ENCODE data around the gene ARHGEF28. TPM values are rescaled to one million over a fixed set of nuclear protein-coding genes. Genes with fewer than 3 reads are reported as not detected.

Gene ARHGEF28
- total RNA-seq, 4 donors from 2014 or later, result 12.7 to 31.2 (median 19.2) TPM

DNA sequence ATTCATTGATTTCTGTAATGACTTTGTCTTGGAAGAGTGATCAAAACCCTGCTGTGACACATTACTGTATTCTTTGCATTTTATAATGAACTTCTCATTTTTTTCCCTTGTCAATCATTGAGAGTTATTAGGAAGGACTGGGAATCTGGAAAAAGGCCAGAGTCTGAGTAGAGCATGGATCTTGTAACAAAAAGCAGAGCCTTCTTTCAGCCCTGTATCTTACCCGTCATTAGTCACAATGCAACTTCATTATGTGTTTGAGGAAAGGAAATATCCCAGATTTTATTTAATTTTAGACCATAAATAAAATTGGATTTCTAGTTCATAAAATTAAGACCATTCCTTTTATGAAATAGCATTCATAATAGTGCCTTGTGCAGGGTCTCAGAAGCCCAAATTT is 131.4 kb downstream of the ARHGEF28 start:
- TF ChIP-seq, protein P1, sequence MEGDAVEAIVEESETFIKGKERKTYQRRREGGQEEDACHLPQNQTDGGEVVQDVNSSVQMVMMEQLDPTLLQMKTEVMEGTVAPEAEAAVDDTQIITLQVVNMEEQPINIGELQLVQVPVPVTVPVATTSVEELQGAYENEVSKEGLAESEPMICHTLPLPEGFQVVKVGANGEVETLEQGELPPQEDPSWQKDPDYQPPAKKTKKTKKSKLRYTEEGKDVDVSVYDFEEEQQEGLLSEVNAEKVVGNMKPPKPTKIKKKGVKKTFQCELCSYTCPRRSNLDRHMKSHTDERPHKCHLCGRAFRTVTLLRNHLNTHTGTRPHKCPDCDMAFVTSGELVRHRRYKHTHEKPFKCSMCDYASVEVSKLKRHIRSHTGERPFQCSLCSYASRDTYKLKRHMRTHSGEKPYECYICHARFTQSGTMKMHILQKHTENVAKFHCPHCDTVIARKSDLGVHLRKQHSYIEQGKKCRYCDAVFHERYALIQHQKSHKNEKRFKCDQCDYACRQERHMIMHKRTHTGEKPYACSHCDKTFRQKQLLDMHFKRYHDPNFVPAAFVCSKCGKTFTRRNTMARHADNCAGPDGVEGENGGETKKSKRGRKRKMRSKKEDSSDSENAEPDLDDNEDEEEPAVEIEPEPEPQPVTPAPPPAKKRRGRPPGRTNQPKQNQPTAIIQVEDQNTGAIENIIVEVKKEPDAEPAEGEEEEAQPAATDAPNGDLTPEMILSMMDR (IDR thresholded peaks at IDR 0.05), result no peak
- no peak for TF ChIP-seq POLR2AphosphoS5 (IDR thresholded peaks at IDR 0.05)
- TF ChIP-seq POLR2A (IDR thresholded peaks at IDR 0.05; ENCODE audit: low read depth), result no peak
- TF ChIP-seq EP300 (IDR thresholded peaks at IDR 0.05), result no peak
- WGBS, result 75% methylated on average over 1 of the region's 1 CpG
- H3K27me3 ChIP-seq, result no peaks in the 10 kb centered on the region
- H3K27ac ChIP-seq (replicated peaks in 1 of 4), result no peak overlapping the region
- no peak overlapping the region for H3K4me3 ChIP-seq
- H3K9me3 ChIP-seq, result no peaks in the 10 kb centered on the region
- no peak for DNase-seq (ENCODE audit: extremely low spot score)
- peaks cover 0 to 13% (median 8%) of the 10 kb centered on the region in 4 donors for H3K4me1 ChIP-seq
- H3K36me3 ChIP-seq, result peaks cover 0 to 8% (median 0%) of the 10 kb centered on the region in 4 donors
- intact Hi-C loops (cut with DNase I), result loop anchor here (10.0 kb wide), 1 partner anchor 133 kb away; the partner anchor contains the start of gene ARHGEF28

DNA sequence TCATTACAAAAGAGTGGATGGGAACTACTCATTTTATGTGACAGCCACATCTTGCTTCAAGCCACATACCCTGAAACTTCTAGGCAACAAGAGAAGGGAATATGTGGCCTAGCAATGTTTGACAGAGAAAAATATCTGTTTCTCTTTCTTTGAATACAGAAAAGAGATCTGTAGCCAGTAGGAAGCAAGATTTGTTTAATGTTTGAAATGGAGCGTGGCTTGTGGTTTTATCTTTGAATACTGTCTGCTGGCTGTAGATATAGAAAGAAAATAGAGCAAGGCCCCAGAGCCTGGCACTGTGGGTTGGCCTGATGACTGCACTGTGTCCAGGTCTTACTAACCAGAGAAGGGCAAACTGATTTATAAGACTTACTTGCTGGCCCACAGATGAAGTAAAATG is 133.8 kb downstream of the ARHGEF28 start:
- Histone ChIP-seq H3K4me1 (peaks cover 0 to 13% (median 8%) of the 10 kb centered on the region in 4 donors), H3K36me3 (no peaks in the 10 kb centered on the region), H3K27me3 (no peaks in the 10 kb centered on the region), H3K4me3 (no peak overlapping the region), H3K9me3 (no peaks in the 10 kb centered on the region), H3K27ac (replicated peaks in 1 of 4) (peak overlapping the region; percentile 38 to 65 (median 54))
- WGBS, result 53% methylated on average over 1 of the region's 1 CpG
- intact Hi-C loops (cut with DNase I), result loop anchor here (10.0 kb wide), 1 partner anchor 135 kb away; the partner anchor contains the start of gene ARHGEF28
- no peak for DNase-seq (ENCODE audit: extremely low spot score)
- TF ChIP-seq POLR2A (IDR thresholded peaks at IDR 0.05; ENCODE audit: low read depth) (no peak), POLR2AphosphoS5 (IDR thresholded peaks at IDR 0.05) (no peak), EP300 (IDR thresholded peaks at IDR 0.05) (no peak)
- TF ChIP-seq, protein P1 (IDR thresholded peaks at IDR 0.05), result no peak

DNA sequence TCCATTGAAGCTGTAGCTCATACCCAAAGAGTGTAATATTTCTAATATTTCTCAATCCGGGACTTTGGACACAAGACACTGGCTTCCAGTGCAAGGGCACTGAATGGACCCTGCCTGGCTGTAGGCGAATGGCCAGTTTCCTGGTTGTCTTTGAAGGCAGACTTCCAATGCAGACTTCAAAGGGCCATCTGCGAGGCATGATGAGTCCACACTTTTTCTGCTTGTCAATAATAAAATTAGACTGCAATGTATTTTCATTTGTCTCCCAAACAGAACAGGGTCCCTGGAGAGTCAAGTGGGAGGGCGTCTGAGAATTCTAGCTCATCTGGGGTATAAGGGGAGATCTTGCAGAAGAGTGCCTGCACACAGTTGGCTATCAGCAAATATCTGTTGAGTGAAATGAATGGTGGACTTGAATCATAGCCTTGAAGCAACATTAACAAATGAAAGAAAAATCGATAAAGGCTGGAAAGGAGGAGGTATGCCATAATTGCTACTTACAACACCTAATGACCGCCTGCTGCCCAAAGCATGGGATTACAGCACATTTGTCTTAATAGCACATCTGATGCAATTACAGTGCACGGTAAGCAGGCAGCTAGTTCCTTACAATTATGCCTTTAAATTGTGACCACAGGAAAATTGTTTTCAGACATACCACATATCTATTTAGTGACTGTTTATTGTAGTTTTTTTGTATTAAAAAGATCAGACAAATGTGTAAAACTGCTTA is 137.5 kb downstream of the ARHGEF28 start:
- Histone ChIP-seq H3K4me3 (no peak overlapping the region), H3K9me3 (no peaks in the 10 kb centered on the region), H3K4me1 (peaks cover 0 to 13% (median 8%) of the 10 kb centered on the region in 4 donors), H3K27ac (replicated peaks in 1 of 4) (no peak overlapping the region), H3K36me3 (no peaks in the 10 kb centered on the region), H3K27me3 (no peaks in the 10 kb centered on the region)
- TF ChIP-seq POLR2AphosphoS5 (IDR thresholded peaks at IDR 0.05) (no peak), POLR2A (IDR thresholded peaks at IDR 0.05; ENCODE audit: low read depth) (no peak), EP300 (IDR thresholded peaks at IDR 0.05) (no peak)
- TF ChIP-seq, protein P1 (IDR thresholded peaks at IDR 0.05), result no peak
- intact Hi-C loops (cut with DNase I), result no loop called here
- DNase-seq (ENCODE audit: extremely low spot score), result no peak
- 88% methylated on average over 7 of the region's 7 CpGs for WGBS

DNA sequence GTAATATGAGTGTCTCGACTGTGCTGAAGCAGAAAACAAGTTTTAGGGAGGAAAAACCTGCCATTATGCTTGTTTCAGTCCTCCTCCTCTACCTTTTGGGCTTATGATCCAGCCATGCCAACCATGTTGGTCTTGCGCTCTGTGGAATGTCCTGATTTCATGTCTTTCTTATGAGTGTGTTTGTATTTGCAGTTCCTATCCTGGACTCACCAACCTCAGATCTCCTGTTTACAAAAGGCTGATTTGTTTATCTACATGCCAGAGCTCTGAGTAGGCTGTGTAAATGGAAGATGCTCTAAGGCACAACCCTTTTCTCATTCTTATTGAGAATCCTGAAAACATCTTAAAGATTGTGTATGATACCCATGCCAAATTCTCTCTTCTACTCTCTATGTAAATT is 138.6 kb downstream of the ARHGEF28 start:
- no peak for DNase-seq (ENCODE audit: extremely low spot score)
- Histone ChIP-seq H3K4me1 (peaks cover 0 to 8% (median 7%) of the 10 kb centered on the region in 4 donors), H3K27me3 (no peaks in the 10 kb centered on the region), H3K27ac (replicated peaks in 1 of 4) (no peak overlapping the region), H3K9me3 (no peaks in the 10 kb centered on the region), H3K4me3 (no peak overlapping the region), H3K36me3 (no peaks in the 10 kb centered on the region)
- TF ChIP-seq EP300 (IDR thresholded peaks at IDR 0.05), result no peak
- 94% methylated on average over 2 of the region's 2 CpGs for WGBS
- intact Hi-C loops (cut with DNase I), result no loop called here

DNA sequence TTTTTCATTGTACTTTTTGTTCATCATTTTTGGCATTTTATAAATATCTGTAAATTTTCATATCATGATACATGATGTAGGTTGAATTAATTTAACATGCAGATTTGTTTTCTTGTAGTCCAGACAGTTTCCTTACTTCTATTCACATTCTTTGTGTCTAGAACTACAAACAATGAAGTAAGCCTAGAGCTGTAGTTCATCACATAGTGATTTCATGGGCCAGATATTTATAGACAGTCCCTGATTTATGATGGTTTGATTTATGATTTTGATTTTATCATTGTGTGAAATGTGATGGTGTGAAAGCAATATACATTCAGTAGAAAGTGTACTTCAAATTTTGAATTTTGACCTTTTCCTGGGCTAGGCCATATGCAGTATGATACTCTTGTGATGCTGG is 139.0 kb downstream of the ARHGEF28 start:
- no peak for TF ChIP-seq POLR2AphosphoS5 (IDR thresholded peaks at IDR 0.05)
- TF ChIP-seq POLR2A (IDR thresholded peaks at IDR 0.05; ENCODE audit: low read depth), result no peak
- TF ChIP-seq, protein P1 (IDR thresholded peaks at IDR 0.05), result no peak
- TF ChIP-seq EP300 (IDR thresholded peaks at IDR 0.05), result no peak
- Histone ChIP-seq H3K27me3 (no peaks in the 10 kb centered on the region), H3K36me3 (no peaks in the 10 kb centered on the region), H3K4me1 (peaks cover 0 to 7% (median 6%) of the 10 kb centered on the region in 4 donors), H3K27ac (replicated peaks in 1 of 4) (no peak overlapping the region), H3K9me3 (no peaks in the 10 kb centered on the region), H3K4me3 (no peak overlapping the region)
- intact Hi-C loops (cut with DNase I), result no loop called here
- no peak for DNase-seq (ENCODE audit: extremely low spot score)
